SKM-1 treated with dmso at 0.1 percent for 144 hours (cell line): ENCODE measurements around the gene GRHL1.

Experiments used
- DNase-seq: peaks from one replicate; lab custom pipeline; 2025; ENCODE audit not compliant: unreplicated experiment; lab: John Stamatoyannopoulos, UW

Gene GRHL1

DNA sequence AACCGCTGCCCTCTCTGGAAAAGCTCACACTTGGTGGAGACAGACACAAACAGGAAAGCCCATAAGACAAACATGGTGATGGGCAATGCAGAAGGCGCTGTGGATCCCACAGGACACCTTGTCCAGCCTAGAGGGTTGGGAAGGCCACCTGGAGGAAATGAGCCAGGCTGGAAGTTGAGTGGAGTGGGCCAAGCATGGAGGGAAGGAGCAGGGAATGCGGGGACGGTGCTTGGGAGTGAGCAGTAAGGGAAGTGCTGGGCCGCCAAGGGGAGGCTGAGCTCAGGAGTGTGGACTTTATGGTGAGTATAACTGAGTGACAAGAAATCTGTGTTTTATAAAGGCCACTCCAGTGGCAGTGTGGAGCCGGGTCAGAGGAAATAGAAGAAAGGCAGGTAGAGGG lies 2.8 kb upstream of the GRHL1 start:
- DNase-seq, result no peak

DNA sequence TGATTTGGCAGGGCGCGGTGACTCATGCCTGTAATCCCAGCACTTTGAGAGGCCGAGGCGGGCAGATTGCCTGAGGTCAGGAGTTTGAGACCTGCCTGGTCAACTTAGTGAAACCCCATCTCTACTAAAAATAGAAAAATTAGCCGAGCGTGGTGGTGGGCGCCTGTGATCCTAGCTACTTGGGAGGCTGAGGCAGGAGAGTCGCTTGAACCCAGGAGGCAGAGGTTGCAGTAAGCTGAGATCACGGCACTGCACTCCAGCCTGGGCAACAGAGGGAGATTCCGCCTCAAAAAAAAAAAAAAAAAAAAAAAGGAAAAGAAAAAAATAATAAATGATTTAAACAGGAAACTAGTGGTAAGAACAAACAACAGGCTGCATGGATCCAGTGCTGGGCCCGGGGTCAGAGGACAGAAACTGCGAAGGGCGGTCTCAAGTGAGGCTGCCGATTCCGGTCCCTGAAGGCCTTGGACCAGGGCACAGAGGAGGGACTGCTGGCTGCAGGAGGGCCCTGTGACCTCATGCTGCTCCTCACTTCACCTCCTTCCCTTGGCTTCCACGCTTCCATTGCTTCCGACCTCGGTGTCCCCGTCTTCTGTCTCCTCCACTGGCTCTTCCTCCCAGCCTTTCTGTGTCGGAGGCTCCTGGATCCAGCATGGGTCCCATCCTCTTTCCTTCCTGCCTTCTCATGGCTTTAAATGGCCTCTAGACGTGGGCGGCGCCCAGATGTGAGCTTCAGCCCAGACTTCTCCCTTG lies 2.1 kb upstream of the GRHL1 start:
- DNase-seq, result no peak

DNA sequence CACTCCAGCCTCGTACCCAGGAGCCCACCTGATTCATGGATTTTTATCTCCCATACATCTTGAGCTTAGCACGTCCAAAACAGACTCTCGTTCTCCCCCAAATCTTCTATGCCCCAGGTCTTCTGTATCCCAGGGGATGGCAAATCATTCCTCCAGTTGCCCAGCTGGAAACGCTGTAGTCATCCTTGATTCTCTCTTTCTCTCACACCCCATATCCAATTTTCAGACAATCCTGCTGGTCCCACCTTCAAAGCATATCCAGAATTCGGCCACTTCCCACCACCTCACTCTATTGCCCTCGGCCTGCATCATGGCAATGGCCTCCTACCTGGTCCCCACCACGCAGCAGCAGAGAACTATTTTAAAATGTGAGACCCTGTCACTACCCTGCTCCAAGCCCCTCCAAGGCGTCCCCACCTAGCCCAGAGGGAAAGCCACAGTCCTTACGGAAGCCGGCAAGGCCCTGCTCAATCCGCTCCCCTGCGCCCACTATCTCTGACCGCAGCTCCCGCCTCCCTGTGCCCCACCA lies 1.4 kb upstream of the GRHL1 start:
- DNase-seq, result no peak

DNA sequence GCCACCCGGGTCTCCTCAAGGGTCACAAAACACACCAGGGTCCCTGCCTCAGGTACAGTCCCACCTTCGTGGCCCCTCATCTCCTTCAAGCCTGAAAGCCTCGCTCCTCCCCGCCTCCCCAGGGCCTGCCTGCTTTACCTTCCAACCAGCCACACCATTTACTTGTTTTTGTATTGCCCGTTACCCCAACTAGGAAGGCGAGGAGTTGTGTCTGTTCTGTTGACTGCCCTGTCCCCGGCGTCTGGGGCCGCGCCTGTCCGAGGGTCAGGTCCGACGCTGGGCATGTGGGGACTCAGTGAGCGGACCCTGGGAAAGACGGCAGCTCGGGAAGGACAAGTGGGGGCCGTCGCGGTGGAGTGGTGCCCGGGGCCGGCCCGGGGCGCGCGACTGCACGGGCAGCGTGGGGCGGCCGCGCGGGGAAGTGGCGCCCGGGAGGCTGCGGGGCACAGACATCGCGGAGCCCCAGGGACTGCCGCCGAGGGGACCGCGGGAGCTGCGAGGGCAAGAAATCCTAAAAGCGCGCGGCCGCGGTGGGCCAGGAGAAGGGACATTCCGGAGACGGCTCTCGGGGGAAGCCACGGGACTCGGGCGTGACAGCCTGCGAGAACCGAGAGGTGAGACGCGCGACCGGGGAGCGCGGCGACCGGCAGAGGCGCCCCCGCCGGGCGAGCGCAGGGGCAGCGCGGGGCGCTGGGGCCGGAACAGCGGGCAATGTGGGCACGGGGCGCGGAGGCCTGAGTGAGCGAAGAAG lies 797 bp upstream of the GRHL1 start:
- peak; percentile 20 for DNase-seq

DNA sequence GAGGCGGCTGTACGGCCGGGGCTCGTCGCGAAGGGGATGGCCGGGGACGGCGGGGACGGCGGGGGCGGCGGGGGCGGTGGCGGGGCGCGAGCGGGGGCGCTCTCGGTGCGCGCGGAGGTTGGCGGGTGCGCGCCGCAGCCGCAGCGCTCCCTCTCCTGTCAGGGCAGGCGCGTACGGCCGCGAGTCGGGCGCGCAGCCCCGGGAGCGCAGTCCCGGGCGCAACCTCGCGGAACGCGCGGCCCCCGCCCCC lies 296 bp upstream of the GRHL1 start:
- no peak for DNase-seq

DNA sequence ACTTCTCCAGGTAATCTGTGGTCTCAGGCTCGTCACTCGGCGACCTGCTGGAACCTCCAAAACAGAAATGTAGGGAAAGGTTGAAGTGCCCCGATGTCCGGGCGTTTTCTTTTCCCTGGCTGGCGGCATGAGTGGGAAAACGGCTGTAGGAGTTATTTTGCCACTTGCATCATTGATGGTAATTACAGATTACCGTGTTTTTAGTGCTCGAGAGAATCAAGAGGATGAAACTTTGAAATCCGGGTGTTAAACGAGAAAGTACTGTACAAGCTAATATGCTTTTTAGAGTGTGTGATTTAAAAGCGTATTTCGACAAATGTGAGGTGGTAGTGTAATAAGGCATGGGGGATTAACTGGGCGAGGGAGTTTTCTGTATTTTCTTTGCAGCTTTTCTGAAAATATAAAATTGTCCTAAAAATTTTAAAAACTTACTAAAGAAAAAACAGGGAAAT lies 819 bp downstream of the GRHL1 start:
- DNase-seq, result no peak

DNA sequence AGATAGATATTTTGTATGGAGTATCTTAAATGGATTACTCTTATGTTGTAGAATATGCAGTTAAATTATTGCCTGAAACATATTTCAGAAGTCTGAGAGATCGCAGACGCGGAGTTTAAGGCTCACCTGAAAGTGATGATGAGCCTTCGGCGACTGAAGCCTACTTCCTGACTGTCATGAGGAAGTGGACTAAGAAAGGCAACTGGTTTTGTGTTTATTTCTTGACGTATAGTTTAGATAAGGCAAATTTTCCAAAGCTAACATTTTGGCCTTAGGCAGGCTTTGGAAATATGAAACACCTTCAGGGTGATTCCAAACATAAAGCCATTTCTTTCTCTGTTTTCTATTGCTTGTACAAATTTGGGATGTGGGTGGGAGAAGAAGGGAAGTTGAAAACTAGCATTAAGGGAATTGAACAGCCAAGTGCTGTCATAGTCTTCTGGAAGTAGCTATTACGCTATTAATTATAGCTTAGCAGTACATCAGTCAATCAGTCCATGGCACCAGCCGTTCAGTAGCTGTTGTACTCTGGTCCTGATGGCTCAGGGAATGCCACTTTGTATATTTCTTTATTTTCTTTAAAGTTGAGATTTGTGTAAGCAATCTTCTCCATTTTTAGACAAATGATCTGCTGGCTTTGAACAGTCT lies 1.5 kb downstream of the GRHL1 start:
- DNase-seq, result no peak

DNA sequence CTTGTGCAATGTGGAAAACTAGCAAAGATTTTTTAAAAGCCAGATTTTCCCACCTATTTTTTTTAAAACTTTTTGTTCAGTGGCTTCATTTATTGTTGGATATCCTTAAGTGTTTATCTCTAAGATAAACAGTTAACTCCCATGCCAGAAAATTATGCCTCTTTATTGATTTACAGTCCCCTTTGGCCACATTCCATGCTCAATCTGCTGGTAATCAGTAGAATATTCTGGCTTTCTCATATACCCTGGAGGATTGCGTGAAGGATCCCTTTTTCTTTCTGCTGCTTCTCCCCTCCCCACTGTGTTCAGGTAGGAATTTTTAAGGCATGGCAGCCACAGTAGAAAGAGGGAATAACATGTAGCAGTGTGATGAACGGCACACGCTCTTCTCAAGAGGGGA lies 2.6 kb downstream of the GRHL1 start:
- DNase-seq, result no peak

DNA sequence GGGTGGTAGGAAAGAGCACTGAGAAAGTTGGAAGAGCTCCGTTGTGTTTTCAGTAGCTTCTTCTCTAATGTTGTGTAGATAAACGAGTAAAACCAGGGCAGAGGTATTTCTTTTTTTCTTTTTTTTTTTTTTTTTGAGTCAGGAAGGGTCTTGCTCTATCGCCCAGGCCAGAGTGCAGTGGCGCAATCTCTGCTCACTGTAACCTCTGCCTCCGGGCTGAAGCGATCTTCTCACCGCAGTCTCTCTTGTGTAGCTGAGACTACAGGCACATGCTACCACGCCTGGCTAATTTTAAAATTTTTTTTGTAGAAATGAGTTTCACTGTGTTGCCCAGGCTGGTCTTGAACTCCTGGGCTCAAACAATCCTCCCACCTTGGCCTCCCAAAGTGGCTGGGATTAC lies 6.6 kb downstream of the GRHL1 start:
- no peak for DNase-seq

DNA sequence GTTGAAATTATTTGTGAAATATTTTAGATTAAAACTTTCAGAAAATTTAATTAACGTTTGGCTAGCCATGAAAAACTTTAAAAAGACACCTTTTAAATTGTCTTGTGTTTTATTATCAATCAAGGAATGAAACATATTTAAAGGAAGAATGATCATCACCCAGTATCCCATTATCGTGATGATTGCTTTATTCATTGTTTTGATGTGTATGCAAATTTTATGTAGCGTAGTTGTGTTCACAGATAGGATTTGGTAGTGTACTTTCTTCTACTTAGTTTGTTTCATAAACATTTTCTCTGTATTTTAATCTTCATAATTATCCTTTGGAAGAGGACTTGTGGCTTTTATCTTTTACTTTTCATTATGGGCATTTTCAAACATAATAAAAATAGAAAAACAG lies 7.8 kb downstream of the GRHL1 start:
- DNase-seq, result no peak

DNA sequence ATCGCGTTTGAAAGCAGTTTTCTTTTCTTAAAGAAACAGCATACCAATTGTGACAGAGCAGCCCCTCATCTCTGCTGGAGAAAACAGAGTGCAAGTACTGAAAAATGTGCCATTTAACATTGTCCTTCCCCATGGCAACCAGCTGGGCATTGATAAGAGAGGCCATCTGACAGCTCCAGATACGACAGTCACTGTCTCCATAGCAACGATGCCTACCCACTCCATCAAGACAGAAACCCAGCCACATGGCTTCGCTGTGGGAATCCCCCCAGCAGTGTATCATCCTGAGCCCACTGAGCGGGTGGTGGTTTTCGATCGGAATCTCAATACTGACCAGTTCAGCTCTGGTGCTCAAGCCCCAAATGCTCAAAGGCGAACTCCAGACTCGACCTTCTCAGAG lies 9.5 kb downstream of the GRHL1 start:
- no peak for DNase-seq

DNA sequence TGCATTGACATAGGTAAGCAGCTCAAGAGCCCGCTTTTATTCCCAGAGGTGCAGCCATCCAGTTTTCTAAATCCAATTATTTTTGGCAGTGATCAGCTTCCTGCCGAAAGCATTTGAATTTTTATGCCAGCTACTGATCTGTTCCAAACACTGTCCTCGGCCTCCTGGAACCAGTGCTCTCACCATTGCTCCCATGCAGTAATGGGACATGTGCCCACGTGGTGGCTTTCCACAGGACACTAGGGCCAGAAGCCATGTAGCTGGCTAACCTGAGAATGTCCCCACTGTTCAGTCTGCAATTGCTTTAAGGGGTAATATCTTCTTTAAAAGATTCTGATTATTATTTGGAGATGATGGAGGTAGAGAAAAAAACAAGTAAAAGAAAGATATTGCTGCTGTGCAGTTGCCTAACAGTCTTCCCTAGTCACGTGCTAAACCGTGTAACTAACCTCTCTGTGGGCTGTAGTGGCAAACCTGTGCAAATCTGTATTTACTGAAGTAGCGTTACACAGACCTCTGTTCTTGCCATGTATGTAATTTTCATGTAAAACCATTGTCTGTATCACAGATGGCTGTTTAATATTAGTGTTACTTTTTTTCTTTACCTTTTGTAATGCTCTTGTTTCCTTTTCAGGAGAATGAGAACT lies 13.0 kb downstream of the GRHL1 start:
- no peak for DNase-seq

DNA sequence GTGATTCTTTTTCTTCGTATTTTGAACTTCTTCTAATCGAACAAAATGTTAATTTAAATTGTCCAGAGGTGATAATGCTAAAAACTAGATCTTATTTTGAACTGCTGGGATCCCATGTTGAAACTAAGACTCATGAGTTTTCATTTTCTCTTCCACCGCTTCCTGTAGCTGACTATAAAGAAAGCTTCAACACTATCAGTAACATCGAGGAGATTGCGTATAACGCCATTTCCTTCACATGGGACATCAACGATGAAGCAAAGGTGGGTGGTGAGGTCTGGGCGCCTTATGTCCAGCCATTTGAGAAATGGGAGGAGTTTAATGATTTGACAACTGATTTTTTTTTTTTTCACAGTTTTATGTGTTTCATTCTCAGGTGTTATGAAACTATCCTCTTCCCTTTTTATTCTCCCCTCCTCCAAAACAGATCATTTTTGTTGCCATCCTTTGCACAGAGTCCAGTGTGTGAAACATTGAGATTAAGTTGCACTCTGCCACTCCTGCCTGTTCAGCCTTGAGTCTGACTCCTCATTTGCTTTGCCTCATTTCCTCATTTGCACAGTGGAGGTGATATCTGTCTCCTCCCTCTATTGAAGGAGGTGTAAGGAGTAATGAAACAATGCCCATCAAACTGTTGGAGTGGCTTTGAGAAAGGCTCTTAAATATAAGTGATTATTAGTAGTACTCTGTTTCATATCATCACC lies 13.8 kb downstream of the GRHL1 start:
- DNase-seq, result no peak

DNA sequence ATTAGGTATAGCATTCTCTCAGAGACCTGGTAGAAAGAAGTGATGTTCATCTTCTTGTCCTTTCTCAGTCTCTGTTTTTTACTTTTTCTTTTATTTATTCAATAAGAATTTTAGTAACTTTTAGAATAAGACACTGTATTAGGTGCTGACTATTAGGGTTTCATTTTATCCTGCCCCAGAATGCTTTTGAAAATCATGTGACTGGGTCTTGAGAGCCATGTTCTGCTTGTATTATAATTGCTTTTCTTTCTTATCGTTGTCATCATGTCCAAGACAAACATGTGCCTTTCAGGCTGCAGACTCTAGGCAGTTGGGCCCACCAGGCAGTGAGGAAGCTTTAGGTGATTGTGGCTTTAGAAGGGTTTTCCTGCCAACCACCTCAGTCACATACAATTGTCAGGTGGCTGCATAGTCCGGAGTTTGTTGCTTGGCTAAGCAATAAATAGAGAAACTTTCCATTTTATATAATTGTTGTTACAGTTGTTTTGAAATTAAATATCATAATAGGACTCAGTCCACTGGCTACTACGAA lies 15.1 kb downstream of the GRHL1 start:
- DNase-seq, result no peak

DNA sequence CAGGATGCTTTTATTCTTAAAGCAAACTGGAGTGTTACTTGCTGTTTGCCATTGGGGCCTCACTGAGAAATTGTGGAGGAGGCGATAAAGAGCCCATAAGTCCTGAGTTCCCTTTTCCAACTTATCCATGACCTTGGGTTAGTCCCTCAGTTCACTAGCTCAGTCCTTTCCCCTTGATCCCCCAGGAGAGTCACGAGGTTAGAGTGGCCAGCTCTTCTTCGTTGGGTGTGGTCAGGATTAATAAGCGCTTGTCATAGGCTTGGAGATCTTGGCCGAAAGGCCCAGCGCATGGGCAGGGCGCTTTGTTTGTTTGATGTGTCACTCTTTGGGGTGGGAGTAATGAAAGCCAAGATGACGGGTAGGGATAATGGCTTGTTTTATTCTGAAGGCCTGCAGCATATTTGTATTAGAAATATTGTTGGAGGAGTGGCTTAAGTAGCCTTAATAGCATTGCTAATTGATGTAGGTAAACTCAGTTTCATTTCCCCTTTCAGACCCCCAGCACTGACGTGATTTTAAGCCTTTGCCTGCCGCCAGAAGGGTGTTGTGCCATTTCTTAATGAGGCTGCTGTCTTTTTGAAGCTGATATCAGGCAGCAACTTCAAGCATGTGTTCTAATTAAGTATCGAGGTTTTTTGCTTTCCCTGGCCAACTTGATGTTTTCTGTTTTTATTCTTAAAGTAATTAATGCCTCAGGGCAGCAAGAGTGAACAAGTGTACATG lies 15.7 kb downstream of the GRHL1 start:
- no peak for DNase-seq

DNA sequence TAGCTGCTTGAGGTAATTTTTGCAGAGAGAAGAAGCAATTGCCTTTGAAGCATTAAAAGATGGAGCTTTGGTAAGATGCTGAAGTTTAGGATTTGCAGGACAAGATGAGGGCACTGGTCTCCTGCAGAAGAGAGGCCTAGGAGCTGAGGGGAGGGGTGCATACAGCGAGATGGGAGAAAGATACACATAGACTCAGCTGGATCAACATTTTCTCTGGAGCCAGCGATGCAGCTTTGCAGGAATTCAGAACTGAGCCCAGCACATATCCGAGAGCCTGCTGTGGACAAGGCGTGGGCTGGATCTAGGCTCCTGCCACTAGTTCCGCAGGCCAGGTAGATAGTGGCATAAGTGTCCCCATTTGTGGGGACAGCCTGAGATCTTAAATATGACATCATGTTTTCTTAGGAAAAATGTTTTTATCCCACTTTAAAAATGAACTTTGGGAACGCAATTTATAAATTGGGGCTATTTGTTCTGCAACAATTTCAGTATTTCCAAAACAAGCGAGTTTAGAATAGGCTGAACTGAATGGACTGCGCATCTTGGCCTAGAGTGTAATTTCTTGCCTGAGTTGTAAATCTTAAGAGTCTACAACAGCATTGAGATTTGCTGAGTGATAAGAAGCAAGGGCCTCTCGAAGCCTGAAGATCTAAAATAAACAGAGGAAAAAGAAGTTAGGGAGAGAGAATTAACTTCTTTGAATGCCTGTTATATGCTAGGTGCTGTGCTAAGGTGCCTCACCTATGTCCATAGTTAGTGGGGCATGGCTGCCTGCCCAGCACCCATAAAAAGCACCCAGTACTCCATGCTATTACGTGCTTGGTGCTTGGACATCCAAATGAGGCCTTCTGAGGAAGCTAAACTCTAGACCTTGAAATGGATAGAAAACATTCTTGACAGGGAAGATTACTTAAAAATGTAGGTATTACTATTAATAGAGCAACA lies 17.3 kb downstream of the GRHL1 start:
- DNase-seq, result no peak

DNA sequence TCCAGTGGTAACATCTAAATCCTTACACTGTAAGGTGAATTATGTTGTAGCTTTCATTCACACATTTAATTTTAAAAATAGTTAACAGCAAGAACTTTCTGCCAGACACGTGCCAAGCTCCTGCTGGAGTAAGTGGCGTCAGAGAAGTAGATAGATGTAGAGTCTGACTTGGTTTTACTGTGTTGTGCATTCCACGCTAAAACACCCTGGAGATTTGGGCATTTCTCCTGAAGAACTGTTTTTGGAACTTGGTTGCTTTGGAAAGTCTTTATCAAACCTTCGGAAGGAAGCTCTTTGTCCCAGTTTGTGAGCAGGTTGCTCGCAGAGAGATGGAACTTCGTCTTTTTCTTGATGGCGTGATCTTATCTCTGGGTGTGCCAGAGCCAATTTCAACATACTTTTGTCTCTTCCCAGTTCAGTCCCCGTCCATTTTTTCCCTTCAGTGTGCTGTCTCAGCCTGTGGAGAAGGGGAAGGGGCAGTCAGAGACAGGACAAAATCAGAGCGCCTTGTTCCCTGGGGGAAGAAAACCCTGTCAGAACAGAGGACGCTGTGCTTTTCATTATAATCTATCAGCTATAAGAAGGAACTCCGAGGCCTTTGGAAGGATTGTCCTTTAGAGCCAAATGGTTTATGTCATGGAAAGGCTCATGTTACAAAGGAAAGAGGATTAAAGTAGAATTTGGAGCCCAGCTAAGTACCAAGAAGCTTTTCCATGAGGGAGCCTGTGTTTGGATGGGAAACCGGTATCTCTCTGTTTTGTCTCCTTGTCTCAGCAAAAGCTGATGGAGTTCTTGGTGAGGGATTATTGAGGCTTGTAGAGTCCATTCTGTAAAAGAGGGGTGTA lies 18.9 kb downstream of the GRHL1 start:
- DNase-seq, result no peak
